GM19468 (cell line): Measurements from ENCODE around the gene FOSL2.

Experiments used
- ATAC-seq: cut with Tn5 transposase; IDR thresholded peaks from one replicate; pipeline ENCODE4 v1.9.1; 2021; ENCODE audit warnings: mild to moderate bottlenecking, moderate library complexity, moderate number of reproducible peaks; ENCODE audit not compliant: unreplicated experiment; ENCODE audit errors: extremely low read depth

The FOSL2 gene

GRCh38 chr2:28391564-28392296, 928 bp upstream of the FOSL2 start:
- peak; percentile 24 for ATAC-seq

- peak; percentile 1 for ATAC-seq
Measured at GRCh38 chr2:28393114-28393836, 617 bp downstream of the FOSL2 start.

DNA sequence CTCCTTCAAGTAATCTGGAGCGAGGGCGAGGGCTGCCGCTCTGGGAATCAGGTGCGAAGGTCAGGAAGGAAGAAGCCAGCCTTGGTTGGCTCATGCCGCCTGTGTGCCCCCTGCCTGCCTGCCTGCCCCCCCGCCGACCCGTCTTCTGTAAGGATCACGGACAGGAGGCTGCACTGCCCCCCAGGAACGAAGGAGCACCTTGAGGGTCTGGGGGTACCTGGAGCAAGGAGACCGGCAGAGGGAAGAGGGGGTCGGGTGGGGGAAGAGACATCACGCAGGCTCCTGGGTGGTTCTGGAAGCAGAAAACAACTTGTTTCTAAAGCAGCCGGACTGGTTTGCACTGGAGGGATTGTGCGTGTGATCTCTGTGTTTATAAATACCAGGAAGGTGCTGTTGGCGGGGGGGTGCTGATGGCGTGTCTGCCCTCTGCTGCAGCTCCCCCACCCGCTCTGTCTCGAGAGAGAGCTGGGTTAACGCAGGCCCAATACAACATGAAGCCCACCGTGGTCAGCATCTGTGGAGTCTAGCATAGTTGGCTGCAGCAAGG, 1.7 kb downstream of the FOSL2 start:
- ATAC-seq: no peak

DNA sequence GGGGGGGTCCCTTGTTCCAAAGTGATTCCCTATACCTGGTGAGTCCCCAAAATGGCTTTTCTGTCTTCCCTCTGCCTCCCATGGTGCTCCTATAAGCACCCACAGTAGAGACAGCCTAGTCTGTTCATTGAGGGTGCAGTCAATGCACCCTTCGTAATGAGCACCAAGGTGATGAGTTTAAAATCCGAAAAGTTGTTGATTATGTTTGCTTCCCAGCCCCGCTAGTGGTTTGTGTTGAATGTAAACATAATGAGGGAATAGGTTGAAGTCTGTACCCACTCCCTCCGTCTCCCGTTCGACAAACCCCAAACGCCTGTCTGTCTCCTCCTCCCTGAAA, 2.3 kb downstream of the FOSL2 start:
- ATAC-seq: no peak

GRCh38 chr2:28395334-28396061, 2.8 kb downstream of the FOSL2 start:
- no peak for ATAC-seq

DNA sequence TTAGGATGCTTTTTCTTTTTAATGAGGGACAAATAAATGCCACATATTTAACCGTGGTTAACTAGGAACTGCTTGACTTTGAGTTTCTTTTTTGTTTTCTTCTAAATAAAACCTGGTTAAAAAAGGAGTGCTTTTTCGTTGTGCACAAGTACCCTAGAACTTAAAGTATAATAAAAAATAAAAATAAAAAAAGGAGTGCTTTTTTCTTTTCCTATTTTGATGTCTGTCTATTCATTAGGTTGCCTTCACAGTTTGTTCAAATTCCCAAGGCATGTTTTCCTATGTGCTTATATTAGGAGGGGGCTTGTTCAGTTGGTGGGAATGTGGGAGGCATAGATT, 4.4 kb downstream of the FOSL2 start:
- no peak for ATAC-seq

DNA sequence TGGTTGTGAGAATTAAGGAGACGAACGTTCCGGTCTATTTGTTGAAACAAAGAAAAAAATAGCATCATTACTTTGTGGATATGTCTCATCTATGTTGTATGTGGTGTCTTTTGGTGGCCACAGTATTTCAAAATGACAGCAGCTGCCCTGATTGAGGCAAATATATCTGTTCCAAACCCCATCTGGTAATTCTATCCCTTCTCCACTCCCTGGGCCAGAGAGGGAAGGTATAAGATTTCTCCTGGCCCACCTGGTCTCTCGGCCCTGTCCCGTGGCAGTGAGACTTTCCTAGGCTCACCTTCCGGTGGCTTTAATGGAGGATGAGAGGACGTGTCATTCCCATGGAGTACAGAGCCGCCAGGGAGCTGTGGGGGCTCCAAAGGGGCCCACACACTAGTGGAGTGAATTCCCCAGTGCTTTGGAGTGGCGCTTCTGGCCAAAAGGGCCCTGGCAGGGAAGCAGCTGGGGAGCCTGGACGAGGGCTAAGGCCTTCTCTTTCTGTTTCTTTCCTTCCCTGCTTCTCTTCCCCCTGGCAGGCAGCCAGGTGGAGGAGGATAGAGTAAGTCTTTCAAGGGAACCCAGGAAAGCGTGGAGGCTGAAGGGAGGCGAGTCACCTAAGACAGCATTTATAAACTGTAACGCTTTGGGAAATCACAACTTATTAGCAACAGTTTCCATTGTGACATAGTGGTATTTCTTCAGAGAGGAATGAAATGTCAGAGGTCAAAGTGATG, 5.6 kb downstream of the FOSL2 start:
- no peak for ATAC-seq

- no peak for ATAC-seq
Measured at GRCh38 chr2:28399289-28399688, 6.6 kb downstream of the FOSL2 start.

DNA sequence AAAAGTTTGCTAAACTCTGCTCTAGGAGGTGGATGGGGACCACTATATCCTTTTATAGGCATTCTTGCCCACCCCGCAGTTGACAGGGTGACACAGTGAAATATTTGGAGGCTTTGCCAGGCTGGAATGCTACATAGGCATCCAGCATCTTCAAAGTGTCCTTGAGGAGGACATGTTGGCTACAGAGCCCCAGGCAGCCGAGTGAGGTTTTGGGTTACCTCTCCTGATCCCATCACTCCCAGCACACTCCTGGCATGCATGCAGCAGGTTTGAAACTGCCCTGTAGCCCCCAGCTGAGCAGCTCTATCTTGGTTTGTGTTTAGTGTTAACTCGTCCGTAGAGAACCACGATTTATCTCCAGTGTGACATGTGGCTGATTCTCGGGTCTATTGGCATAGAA, 7.3 kb downstream of the FOSL2 start:
- no peak for ATAC-seq

DNA sequence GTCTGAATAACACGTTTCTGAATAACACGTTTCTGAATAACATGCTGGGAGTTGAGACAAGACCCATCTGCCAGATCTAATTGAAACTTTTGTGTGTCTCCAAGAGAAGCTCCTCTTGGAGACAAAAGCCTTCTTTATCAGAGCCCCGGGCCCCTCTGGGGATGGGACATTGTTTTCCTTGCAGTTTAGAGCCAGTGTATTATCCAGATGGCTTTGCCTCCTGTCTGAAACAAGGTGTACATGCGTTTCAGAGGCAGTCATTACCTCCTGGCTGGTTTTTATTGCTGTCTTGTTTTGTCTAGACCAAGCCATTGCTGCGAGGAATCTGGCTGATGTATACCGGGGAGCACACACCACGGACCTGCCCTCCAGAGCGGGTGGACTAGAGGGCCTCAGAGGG, 7.8 kb downstream of the FOSL2 start:
- no peak for ATAC-seq

DNA sequence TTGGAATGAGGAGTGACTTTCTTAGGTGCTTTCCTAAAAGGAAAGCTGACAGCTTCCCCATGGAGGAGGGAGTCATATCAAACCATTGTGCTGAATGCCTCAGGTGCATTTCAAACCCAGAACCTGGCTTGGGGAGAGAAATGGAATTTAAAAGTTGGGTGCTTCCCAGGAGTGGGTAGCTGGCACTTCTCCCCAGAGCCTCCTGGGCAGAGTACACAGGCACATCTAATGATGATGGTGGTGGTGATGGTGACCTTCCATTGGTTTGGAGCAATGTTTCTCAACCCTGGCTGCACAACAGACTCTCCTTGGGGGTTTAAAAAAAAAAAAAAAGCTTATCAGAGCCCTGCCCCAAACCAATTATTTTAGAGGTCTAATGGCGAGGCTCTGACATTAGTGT, 8.3 kb downstream of the FOSL2 start:
- ATAC-seq: no peak

DNA sequence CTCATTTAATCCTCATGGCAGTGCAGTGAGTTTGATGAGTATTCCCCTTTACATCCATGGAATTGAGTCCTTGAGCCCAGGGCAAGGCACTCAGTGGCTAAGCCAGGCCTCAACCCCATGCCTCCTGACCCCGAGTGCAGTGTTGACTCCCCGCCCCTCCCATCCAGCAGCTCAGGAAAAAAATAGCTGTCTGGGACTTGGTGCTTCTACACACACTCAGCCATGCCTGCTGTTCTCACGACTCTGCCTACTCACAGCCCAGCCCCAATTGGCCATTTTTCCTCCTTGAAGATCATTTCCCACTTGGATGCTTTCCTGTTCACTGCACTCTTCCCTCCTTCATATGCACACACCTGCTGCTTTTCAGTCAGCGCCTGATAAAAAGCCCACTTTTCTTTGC, 8.8 kb downstream of the FOSL2 start:
- no peak for ATAC-seq

DNA sequence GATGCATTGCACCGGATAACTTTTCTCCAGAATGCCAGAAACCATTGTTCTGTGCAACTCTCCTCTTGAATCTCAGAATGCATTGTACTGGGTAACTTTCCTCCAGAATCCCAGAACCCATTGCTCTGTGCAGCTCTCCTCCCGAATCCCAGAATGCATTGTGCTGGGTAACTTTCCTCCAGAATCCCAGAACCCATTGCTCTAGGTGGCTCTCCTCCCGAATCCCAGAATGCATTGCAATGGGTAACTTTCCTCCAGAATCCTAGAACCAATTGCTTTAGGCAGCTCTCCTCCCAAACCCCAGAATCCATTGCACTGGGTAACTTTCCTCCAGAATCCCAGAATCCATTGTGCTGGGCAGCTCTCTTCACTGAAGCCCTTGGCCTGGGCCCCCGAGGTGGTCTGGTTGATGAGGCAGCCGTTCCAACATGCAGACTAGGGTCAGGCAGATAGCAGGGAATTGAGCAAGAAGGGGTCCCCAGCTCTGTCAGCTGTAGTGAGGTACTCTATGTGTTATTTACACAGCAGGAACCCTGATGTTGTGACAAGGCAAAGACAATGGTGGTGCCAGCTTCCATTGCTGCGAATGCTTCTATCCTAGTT, 9.4 kb downstream of the FOSL2 start:
- no peak for ATAC-seq

DNA sequence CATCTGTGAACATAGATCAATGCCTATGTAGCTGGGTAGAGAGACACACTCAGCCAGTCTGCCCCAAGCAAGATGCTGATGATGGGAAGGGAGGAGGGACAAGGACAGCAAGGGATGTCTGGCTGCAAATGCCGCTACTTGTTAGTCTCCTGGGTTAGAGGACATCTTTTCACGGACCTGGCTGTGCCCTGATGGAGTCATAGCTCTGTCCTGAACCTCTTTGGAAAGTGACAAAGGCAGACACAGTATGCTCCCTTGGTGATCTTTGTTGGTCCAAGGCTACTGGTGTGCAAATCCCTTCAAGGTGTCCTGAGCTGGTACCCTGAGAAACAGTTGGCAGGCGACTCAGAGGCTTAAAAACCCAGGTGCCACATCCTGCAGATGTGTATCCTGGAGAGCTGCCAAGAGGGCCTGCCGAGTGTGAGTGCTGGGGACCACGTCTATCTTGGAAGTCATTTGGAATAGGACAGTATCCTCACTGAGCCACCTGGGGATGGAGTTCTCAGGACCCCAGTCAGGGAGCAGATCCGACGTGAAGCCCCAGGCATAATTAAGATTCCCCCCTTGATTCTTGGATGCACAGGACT, 10.8 kb downstream of the FOSL2 start:
- ATAC-seq: no peak

- no peak for ATAC-seq
Measured at GRCh38 chr2:28404086-28404485, 11.4 kb downstream of the FOSL2 start.

DNA sequence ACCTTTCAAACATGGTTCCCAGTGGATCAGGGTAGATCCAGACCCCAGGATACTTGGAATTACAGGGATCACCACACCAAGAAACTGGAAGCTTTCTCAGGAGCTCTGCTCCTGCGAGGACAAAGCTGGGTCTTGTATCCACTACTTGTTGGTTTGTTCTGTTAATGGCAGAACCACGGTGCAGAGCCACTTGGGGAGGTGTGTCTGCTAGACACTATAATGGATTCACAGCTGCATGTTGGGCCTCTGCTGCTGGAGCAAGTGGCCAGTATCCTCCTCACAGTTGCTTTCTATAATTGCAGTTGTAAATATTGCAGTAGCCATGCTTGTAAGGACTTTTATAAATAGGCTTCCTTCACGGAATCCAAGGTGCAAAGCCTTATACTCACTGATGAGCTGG, 12.9 kb downstream of the FOSL2 start:
- no peak for ATAC-seq

- no peak for ATAC-seq
Measured at GRCh38 chr2:28406276-28407096, 13.8 kb downstream of the FOSL2 start.

GRCh38 chr2:28407131-28407975, 14.7 kb downstream of the FOSL2 start:
- no peak for ATAC-seq
